ENCODE results near the gene SNAPIN.

The SNAPIN gene

GRCh38 chr1:153642161-153642560 is 16.3 kb upstream of the SNAPIN start:
- Histone ChIP-seq H3K27me3 (ENCODE audit: control insufficient read depth, insufficient read depth, low read length) (no peaks in the 10 kb centered on the region), H3K27ac (ENCODE audit: low read depth, low read length) (no peak overlapping the region), H3K4me3 (ENCODE audit: low read length) (no peak overlapping the region), H3K4me1 (ENCODE audit: control insufficient read depth, insufficient read depth, low read length) (peaks cover 2% of the 10 kb centered on the region), H3K9ac (ENCODE audit: low read length) (no peak overlapping the region), H3K36me3 (ENCODE audit: control insufficient read depth, insufficient read depth, low read length) (peaks cover 60% of the 10 kb centered on the region)

- Histone ChIP-seq H3K27ac (ENCODE audit: low read depth, low read length) (no peak overlapping the region), H3K36me3 (ENCODE audit: control insufficient read depth, insufficient read depth, low read length) (peaks cover 55% of the 10 kb centered on the region), H3K9ac (ENCODE audit: low read length) (no peak overlapping the region), H3K4me1 (ENCODE audit: control insufficient read depth, insufficient read depth, low read length) (peaks cover 2% of the 10 kb centered on the region), H3K27me3 (ENCODE audit: control insufficient read depth, insufficient read depth, low read length) (no peaks in the 10 kb centered on the region), H3K4me3 (ENCODE audit: low read length) (no peak overlapping the region)
Observed at GRCh38 chr1:153643100-153643499, 15.4 kb upstream of the SNAPIN start.

- Histone ChIP-seq H3K27me3 (ENCODE audit: control insufficient read depth, insufficient read depth, low read length) (no peaks in the 10 kb centered on the region), H3K36me3 (ENCODE audit: control insufficient read depth, insufficient read depth, low read length) (peaks cover 50% of the 10 kb centered on the region), H3K27ac (ENCODE audit: low read depth, low read length) (no peak overlapping the region), H3K9ac (ENCODE audit: low read length) (no peak overlapping the region), H3K4me1 (ENCODE audit: control insufficient read depth, insufficient read depth, low read length) (peaks cover 2% of the 10 kb centered on the region), H3K4me3 (ENCODE audit: low read length) (no peak overlapping the region)
Observed at GRCh38 chr1:153643816-153644215, 14.7 kb upstream of the SNAPIN start.

- Histone ChIP-seq H3K4me3 (ENCODE audit: low read length) (no peak overlapping the region), H3K9ac (ENCODE audit: low read length) (no peak overlapping the region), H3K27ac (ENCODE audit: low read depth, low read length) (no peak overlapping the region), H3K27me3 (ENCODE audit: control insufficient read depth, insufficient read depth, low read length) (no peaks in the 10 kb centered on the region), H3K36me3 (ENCODE audit: control insufficient read depth, insufficient read depth, low read length) (peaks cover 35% of the 10 kb centered on the region), H3K4me1 (ENCODE audit: control insufficient read depth, insufficient read depth, low read length) (peaks cover 2% of the 10 kb centered on the region)
Observed at GRCh38 chr1:153646672-153647345, 11.7 kb upstream of the SNAPIN start.

GRCh38 chr1:153647346-153647714 is 11.2 kb upstream of the SNAPIN start:
- Histone ChIP-seq H3K36me3 (ENCODE audit: control insufficient read depth, insufficient read depth, low read length) (peaks cover 30% of the 10 kb centered on the region), H3K27ac (ENCODE audit: low read depth, low read length) (no peak overlapping the region), H3K9ac (ENCODE audit: low read length) (no peak overlapping the region), H3K4me3 (ENCODE audit: low read length) (no peak overlapping the region), H3K27me3 (ENCODE audit: control insufficient read depth, insufficient read depth, low read length) (no peaks in the 10 kb centered on the region), H3K4me1 (ENCODE audit: control insufficient read depth, insufficient read depth, low read length) (peaks cover 2% of the 10 kb centered on the region)

- Histone ChIP-seq H3K4me1 (ENCODE audit: control insufficient read depth, insufficient read depth, low read length) (peaks cover 2% of the 10 kb centered on the region), H3K27me3 (ENCODE audit: control insufficient read depth, insufficient read depth, low read length) (no peaks in the 10 kb centered on the region), H3K4me3 (ENCODE audit: low read length) (no peak overlapping the region), H3K36me3 (ENCODE audit: control insufficient read depth, insufficient read depth, low read length) (peaks cover 22% of the 10 kb centered on the region), H3K27ac (ENCODE audit: low read depth, low read length) (no peak overlapping the region), H3K9ac (ENCODE audit: low read length) (no peak overlapping the region)
Observed at GRCh38 chr1:153648000-153648643, 10.4 kb upstream of the SNAPIN start.

- no peak overlapping the region for H3K9ac ChIP-seq (ENCODE audit: low read length)
Observed at GRCh38 chr1:153649137-153649862, 9.2 kb upstream of the SNAPIN start.

GRCh38 chr1:153649863-153650235 is 8.7 kb upstream of the SNAPIN start:
- Histone ChIP-seq H3K4me3 (ENCODE audit: low read length) (no peak overlapping the region), H3K27me3 (ENCODE audit: control insufficient read depth, insufficient read depth, low read length) (no peaks in the 10 kb centered on the region), H3K27ac (ENCODE audit: low read depth, low read length) (no peak overlapping the region), H3K36me3 (ENCODE audit: control insufficient read depth, insufficient read depth, low read length) (peaks cover 11% of the 10 kb centered on the region), H3K9ac (ENCODE audit: low read length) (no peak overlapping the region), H3K4me1 (ENCODE audit: control insufficient read depth, insufficient read depth, low read length) (no peaks in the 10 kb centered on the region)

More at GRCh38 chr1:153649137-153649862, 9.2 kb upstream of the SNAPIN start:
- no peaks in the 10 kb centered on the region for H3K4me1 ChIP-seq (ENCODE audit: control insufficient read depth, insufficient read depth, low read length)
- no peak overlapping the region for H3K27ac ChIP-seq (ENCODE audit: low read depth, low read length)
- H3K27me3 ChIP-seq (ENCODE audit: control insufficient read depth, insufficient read depth, low read length), result no peaks in the 10 kb centered on the region
- H3K36me3 ChIP-seq (ENCODE audit: control insufficient read depth, insufficient read depth, low read length), result peaks cover 13% of the 10 kb centered on the region
- no peak overlapping the region for H3K4me3 ChIP-seq (ENCODE audit: low read length)

- Histone ChIP-seq H3K27ac (ENCODE audit: low read depth, low read length) (no peak overlapping the region), H3K36me3 (ENCODE audit: control insufficient read depth, insufficient read depth, low read length) (no peaks in the 10 kb centered on the region), H3K27me3 (ENCODE audit: control insufficient read depth, insufficient read depth, low read length) (no peaks in the 10 kb centered on the region), H3K4me3 (ENCODE audit: low read length) (no peak overlapping the region), H3K9ac (ENCODE audit: low read length) (no peak overlapping the region), H3K4me1 (ENCODE audit: control insufficient read depth, insufficient read depth, low read length) (no peaks in the 10 kb centered on the region)
Observed at GRCh38 chr1:153651771-153652170, 6.7 kb upstream of the SNAPIN start.

GRCh38 chr1:153652805-153653500 is 5.5 kb upstream of the SNAPIN start:
- Histone ChIP-seq H3K9ac (ENCODE audit: low read length) (no peak overlapping the region), H3K4me3 (ENCODE audit: low read length) (no peak overlapping the region), H3K36me3 (ENCODE audit: control insufficient read depth, insufficient read depth, low read length) (no peaks in the 10 kb centered on the region), H3K27ac (ENCODE audit: low read depth, low read length) (no peak overlapping the region), H3K4me1 (ENCODE audit: control insufficient read depth, insufficient read depth, low read length) (no peaks in the 10 kb centered on the region), H3K27me3 (ENCODE audit: control insufficient read depth, insufficient read depth, low read length) (no peaks in the 10 kb centered on the region)

- Histone ChIP-seq H3K9ac (ENCODE audit: low read length) (no peak overlapping the region), H3K36me3 (ENCODE audit: control insufficient read depth, insufficient read depth, low read length) (no peaks in the 10 kb centered on the region), H3K27me3 (ENCODE audit: control insufficient read depth, insufficient read depth, low read length) (no peaks in the 10 kb centered on the region), H3K4me1 (ENCODE audit: control insufficient read depth, insufficient read depth, low read length) (peaks cover 6% of the 10 kb centered on the region), H3K27ac (ENCODE audit: low read depth, low read length) (no peak overlapping the region), H3K4me3 (ENCODE audit: low read length) (no peak overlapping the region)
Observed at GRCh38 chr1:153655333-153655732, 3.2 kb upstream of the SNAPIN start.

- Histone ChIP-seq H3K4me1 (ENCODE audit: control insufficient read depth, insufficient read depth, low read length) (peaks cover 6% of the 10 kb centered on the region), H3K4me3 (ENCODE audit: low read length) (peak overlapping the region; percentile 81), H3K36me3 (ENCODE audit: control insufficient read depth, insufficient read depth, low read length) (peaks cover 19% of the 10 kb centered on the region), H3K9ac (ENCODE audit: low read length) (peak overlapping the region; percentile 20), H3K27me3 (ENCODE audit: control insufficient read depth, insufficient read depth, low read length) (no peaks in the 10 kb centered on the region), H3K27ac (ENCODE audit: low read depth, low read length) (peak overlapping the region; percentile 91)
Observed at GRCh38 chr1:153659175-153659534, 652 bp downstream of the SNAPIN start.
